GM12873 (cell line): Measurements from ENCODE around the gene FLNC.

Experiments used
- TF ChIP-seq, protein P1 (sequence below): IDR thresholded peaks from 2 replicates; pipeline ENCODE4 v1.5.1; 2012; ENCODE audit warnings: low read depth, mild to moderate bottlenecking, moderate library complexity, low read length, control low read depth; ENCODE audit not compliant: insufficient read depth; ENCODE audit errors: missing control alignments

The FLNC gene

DNA sequence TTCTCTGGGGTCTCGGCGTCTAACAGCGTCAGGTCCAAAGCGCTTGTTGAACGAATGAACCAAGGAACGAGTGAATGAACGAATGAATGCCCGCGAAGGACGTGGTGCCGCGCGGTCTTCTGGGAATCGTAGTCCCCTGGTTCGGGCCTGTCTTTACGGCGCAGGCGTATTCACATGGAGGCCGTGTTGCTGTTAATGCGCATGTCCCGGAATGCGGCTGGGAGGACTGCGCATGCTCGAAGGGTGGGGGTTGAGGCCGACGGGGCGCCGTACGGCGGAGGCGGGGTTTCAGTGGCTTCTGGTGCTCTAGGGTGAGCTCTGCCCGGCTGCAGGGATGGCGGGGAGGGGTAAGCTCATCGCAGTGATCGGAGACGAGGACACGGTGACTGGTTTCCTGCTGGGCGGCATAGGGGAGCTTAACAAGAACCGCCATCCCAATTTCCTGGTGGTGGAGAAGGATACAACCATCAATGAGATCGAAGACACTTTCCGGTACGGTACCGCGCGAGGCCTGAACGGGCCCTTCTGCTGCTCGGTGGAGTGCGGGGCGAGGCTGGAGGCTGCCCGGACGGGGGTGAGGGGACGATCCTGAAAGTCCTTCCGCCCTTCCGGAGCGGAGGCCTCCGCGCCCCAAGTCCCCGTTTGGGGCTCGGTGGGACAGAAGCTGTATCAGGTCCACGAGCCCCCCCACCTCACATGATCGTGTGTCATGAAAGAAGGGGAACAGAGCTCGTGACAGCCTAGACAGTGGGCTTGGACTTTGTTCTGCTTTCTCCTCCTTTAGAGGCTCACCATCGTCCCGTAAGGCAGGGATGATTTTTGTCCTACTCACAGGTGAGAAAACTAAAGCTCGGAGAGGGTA lies 32.6 kb downstream of the FLNC start, which contains the start of gene ATP6V1F:
ATP6V1F (plus strand) TSS at position 286 of the 862 bp plus-strand sequence; CDS start at position 335, 49 bp downstream.
- TF ChIP-seq, protein P1, sequence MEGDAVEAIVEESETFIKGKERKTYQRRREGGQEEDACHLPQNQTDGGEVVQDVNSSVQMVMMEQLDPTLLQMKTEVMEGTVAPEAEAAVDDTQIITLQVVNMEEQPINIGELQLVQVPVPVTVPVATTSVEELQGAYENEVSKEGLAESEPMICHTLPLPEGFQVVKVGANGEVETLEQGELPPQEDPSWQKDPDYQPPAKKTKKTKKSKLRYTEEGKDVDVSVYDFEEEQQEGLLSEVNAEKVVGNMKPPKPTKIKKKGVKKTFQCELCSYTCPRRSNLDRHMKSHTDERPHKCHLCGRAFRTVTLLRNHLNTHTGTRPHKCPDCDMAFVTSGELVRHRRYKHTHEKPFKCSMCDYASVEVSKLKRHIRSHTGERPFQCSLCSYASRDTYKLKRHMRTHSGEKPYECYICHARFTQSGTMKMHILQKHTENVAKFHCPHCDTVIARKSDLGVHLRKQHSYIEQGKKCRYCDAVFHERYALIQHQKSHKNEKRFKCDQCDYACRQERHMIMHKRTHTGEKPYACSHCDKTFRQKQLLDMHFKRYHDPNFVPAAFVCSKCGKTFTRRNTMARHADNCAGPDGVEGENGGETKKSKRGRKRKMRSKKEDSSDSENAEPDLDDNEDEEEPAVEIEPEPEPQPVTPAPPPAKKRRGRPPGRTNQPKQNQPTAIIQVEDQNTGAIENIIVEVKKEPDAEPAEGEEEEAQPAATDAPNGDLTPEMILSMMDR: peak; percentile 5

DNA sequence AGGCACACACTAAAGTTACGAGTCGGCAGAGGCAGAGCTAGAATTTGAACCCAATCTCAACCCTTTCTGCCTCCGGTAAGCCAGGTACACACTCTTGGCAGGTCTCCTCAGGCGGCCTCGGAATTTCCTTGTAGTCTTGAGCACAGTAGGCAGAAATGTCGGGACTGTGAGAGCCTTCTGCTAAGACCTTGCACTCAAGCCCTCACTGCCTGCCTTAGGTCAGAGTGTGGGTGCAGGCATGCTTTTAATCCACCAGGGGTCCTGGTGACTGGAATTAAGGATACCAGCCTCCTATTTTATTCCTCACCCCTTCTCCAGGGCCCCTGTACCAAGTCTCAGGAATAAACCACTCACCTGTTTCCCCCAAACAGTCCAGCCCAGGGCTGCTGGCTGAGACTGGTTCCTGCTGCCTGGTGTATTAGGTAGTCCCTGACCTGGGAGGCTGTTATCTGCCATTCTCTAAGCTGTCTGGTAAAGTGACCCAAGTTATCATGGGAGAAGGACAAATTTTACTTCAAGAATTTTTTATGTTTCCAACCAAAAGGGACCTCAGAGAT lies 33.3 kb downstream of the FLNC start:
- TF ChIP-seq, protein P1: peak; percentile 79

DNA sequence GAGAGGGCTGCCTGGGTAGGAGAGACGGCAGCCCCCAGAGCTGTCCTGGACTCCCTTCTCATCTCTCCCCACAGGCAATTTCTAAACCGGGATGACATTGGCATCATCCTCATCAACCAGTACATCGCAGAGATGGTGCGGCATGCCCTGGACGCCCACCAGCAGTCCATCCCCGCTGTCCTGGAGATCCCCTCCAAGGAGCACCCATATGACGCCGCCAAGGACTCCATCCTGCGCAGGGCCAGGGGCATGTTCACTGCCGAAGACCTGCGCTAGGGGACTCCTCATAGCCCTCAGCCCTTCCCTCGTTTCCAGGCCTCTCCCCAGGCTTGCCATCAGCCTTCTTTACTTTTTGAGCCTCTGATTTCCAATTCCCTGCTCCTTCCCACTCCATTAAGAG lies 35.1 kb downstream of the FLNC start:
- TF ChIP-seq, protein P1: no peak

DNA sequence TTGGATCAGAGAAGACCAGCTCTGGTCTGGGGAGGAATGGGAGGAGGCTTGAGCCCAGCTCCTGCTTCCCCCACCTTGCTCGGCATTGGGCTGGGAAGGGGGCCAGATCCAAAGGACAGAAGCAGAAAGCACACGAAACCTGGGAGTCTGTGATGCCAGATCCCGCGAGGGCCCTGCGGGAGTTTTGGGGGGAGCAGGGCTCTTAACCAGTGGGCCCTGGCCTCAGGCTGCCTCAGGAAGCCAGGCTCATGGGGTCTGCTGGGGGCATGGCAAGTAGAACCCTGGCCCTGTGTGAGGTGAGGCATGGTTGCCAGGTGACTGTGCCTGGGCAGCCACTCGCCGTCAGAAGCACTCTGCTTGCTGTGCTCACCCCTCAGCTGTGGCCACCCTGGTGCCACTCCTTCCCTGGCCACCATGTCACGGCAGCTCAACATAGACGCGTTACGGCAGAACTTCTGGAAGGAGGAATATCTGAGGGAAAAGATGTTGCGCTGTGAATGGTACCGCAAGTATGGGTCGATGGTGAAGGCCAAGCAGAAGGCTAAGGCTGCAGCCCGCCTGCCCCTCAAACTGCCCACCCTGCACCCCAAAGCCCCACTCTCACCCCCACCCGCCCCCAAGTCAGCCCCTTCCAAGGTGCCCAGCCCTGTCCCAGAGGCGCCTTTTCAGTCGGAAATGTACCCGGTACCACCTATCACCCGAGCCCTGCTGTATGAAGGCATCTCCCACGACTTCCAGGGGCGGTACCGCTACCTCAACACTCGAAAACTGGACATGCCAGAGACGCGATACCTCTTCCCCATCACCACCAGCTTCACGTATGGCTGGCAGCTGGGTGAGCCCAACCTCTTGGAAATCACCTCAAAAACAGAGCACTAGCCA lies 36.0 kb downstream of the FLNC start:
- TF ChIP-seq, protein P1: no peak

DNA sequence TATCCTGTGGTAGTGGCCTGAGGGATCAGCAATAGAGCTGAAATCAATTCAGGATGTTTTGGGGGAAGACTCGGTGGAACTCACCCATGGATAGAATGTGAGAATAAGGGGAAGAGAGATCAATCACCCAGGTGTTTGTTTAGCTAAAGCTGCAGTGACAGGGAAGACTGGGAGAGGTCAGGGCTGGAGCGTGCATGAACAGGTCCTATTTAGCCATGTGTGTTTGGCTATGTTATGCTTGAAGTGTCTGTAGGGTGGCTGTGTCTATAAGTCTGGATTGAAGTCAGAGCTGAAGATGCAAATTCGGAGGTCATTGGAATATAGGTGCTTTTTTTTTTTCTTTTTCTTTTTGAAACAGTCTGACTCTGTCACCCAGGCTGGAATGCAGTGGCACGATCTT lies 37.0 kb downstream of the FLNC start:
- TF ChIP-seq, protein P1: no peak

DNA sequence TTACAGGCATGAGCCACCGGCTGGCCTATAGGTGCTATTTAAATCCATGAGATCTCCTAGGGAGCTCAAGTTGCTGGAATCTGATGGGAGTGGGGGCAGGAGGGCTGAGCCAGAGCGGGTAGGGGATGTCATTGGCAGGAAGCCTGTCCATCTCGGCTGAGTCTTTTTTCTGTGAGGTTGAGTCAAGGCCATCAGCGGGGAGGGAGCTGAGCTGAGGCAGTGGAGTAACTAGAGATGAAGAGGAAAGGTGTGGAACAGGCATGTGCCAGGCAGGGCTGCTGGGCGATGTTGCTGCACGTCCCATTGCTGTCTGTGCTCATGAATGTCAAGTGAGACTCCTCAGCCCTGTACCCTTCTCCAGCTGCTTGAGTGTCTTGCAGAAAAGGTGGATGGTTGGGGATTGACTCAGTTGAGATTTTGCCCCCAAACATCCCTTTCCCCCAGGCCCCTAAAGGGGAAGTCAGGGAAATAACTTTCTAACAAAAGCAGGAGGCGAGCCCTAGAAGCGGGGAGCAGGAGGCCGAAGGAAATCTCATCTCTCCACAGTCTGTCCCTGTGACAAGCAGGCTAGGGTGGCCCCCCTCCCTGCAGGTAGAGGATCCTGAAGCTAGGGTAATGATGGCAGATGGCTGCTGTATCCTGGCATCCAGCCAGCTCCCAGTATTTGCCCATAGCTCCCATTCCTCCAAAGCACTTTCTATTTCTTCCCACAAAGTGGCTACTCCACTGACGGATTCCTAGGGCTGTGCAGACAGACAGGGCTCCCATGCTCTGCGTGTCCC lies 37.8 kb downstream of the FLNC start:
- TF ChIP-seq, protein P1: no peak
